Mammary epithelial cell (primary cell): ENCODE results near the gene AKNA.

Experiments
- CTCF ChIP-seq, 2 donors: IDR thresholded peaks in 1 of 2; conservative IDR thresholded peaks in 1 of 2; 2 replicates each; pipeline ENCODE4 v1.5.1; 2011 to 2012; ENCODE audit warnings: inconsistent platforms in 2 of 2, low read length in 2 of 2, mild to moderate bottlenecking in 2 of 2, control low read depth in 1 of 2, low read depth in 1 of 2; ENCODE audit not compliant: insufficient read depth in 1 of 2; ENCODE audit errors: extremely low read depth in 1 of 2
- EZH2 ChIP-seq: IDR thresholded peaks from 2 replicates; pipeline ENCODE4 v1.6.1; 2012; ENCODE audit warnings: low read length, inconsistent platforms, borderline replicate concordance

DNA sequence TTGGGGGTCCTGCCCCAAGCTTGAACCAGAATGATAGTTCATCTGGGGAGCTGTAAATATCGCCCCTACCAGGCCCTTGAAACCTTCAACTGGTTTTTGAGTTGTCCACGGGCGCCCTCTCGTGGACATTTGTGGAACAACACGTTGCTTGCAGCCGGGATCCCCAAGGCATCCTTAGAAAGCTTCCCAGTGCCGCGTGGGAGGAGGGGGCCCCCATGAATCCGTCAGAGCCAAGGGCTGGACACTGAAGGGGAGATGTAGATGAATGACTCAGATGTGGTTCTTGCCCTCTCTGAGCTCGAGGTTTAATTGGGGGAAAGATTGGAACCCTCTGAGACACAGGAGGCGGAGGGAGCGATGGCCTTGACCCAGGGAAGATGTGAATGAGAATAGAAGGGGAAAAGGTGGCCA is 96.7 kb downstream of the AKNA start:
- peak; percentile 82 to 84 for TF ChIP-seq CTCF (conservative IDR thresholded peaks at IDR 0.05 in 1 of 2, IDR thresholded peaks at IDR 0.05 in 1 of 2; ENCODE audit: extremely low read depth in 1 of 2, insufficient read depth in 1 of 2, low read depth in 1 of 2, low read length in 2 of 2)
- no peak for TF ChIP-seq EZH2
